Measurements from ENCODE around the gene NUDT21.

Gene NUDT21

GRCh38 chr16:56478281-56479049 is 27.3 kb upstream of the NUDT21 start:
- H3K9ac ChIP-seq (ENCODE audit: low read length) = no peak overlapping the region
- no peaks in the 10 kb centered on the region for H3K27me3 ChIP-seq (ENCODE audit: control insufficient read depth, insufficient read depth, low read length)
- no peak overlapping the region for H3K27ac ChIP-seq (ENCODE audit: low read length)
- H3K4me1 ChIP-seq (ENCODE audit: control insufficient read depth, low read depth, low read length) = peaks cover 6% of the 10 kb centered on the region
- H3K36me3 ChIP-seq (ENCODE audit: control insufficient read depth, low read depth, low read length) = peaks cover 47% of the 10 kb centered on the region
- H3K9me3 ChIP-seq (ENCODE audit: control insufficient read depth, low read depth, low read length) = no peaks in the 10 kb centered on the region
- H3K4me3 ChIP-seq (ENCODE audit: low read length) = no peak overlapping the region

DNA sequence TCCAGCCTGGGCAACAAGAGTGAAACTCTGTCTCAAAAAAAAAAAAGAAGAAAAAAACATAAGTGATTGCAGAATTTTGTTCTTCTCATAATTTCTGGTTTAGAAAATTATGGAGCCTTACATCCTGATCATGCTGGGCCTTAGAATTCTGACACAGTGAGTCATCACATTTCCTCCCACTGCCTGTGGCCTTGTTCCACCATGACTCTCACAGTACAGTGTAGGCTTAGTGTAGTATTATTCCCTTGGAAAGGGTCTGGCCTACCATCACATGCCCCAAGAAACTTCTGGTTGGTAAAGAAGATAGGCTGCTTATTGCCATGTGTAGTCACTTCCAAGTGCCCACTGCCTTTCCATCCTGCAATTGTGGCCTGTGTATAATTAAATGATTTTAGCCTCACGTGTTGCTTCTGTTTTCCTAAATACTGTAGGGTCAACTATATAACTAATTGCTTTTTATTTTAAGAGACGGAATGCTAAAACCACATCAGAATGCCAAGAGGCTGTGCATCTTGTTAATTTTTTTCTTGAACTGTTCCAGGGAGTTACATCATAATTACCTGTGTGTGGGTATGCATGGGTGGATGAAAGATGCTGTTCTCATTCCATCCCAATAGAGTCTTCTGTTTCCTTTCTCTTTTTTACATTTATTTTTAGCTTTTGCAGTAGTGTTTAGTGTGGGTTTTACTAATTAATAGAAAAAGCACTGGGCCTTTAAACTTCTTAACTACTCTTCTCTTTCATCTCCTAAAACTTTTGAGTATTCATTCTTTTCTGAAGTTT is 26.2 kb upstream of the NUDT21 start:
- no peak overlapping the region for H3K4me3 ChIP-seq (ENCODE audit: low read length)
- H3K9ac ChIP-seq (ENCODE audit: low read length) = no peak overlapping the region
- peaks cover 6% of the 10 kb centered on the region for H3K4me1 ChIP-seq (ENCODE audit: control insufficient read depth, low read depth, low read length)
- no peak overlapping the region for H3K27ac ChIP-seq (ENCODE audit: low read length)
- H3K27me3 ChIP-seq (ENCODE audit: control insufficient read depth, insufficient read depth, low read length) = no peaks in the 10 kb centered on the region
- H3K9me3 ChIP-seq (ENCODE audit: control insufficient read depth, low read depth, low read length) = no peaks in the 10 kb centered on the region
- peaks cover 57% of the 10 kb centered on the region for H3K36me3 ChIP-seq (ENCODE audit: control insufficient read depth, low read depth, low read length)

DNA sequence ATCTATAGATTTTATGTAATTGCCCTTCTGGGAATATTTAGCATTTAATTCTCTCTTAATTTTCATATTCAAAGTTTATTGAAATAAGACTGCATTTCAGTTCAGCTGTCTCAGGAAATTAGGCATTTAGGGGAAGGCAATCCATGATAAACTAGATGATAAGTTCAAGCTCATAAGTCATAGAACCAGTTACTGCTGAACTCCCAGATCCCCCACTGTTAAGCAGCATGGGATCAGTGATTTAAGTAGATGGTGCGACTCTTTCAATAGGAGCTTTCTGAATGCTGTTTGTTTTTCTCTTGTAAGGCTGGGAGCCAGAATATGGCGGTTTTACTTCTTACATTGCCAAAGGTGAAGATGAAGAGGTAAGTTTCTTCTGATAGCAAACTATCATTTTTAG is 24.1 kb upstream of the NUDT21 start:
- H3K4me1 ChIP-seq (ENCODE audit: control insufficient read depth, low read depth, low read length) = peaks cover 6% of the 10 kb centered on the region
- H3K27ac ChIP-seq (ENCODE audit: low read length) = no peak overlapping the region
- no peak overlapping the region for H3K9ac ChIP-seq (ENCODE audit: low read length)
- H3K27me3 ChIP-seq (ENCODE audit: control insufficient read depth, insufficient read depth, low read length) = no peaks in the 10 kb centered on the region
- no peaks in the 10 kb centered on the region for H3K9me3 ChIP-seq (ENCODE audit: control insufficient read depth, low read depth, low read length)
- peaks cover 78% of the 10 kb centered on the region for H3K36me3 ChIP-seq (ENCODE audit: control insufficient read depth, low read depth, low read length)
- H3K4me3 ChIP-seq (ENCODE audit: low read length) = no peak overlapping the region

GRCh38 chr16:56470666-56471065 is 19.5 kb upstream of the NUDT21 start:
- no peaks in the 10 kb centered on the region for H3K9me3 ChIP-seq (ENCODE audit: control insufficient read depth, low read depth, low read length)
- H3K36me3 ChIP-seq (ENCODE audit: control insufficient read depth, low read depth, low read length) = peaks cover 91% of the 10 kb centered on the region
- no peak overlapping the region for H3K4me3 ChIP-seq (ENCODE audit: low read length)

DNA sequence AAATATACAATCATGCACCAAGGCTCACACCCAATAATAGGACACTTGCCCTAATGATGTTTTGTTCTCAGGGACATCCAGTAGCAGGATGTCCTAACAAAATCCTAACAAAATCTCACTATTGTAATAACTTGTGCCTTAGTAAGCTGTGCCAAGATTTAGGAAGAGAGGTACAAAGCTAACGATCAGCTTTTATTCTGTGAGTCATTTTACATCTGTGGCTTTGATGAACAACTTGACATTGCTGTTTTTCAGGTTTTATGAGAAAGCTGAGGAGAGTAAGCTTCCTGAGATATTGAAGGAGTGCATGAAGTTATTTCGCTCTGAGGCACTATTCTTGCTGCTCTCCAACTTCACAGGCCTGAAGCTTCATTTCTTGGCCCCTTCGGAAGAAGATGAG is 19.1 kb upstream of the NUDT21 start:
- Histone ChIP-seq H3K4me1 (ENCODE audit: control insufficient read depth, low read depth, low read length) (peaks cover 6% of the 10 kb centered on the region), H3K27me3 (ENCODE audit: control insufficient read depth, insufficient read depth, low read length) (no peaks in the 10 kb centered on the region), H3K36me3 (ENCODE audit: control insufficient read depth, low read depth, low read length) (peaks cover 91% of the 10 kb centered on the region), H3K9ac (ENCODE audit: low read length) (no peak overlapping the region), H3K27ac (ENCODE audit: low read length) (no peak overlapping the region), H3K4me3 (ENCODE audit: low read length) (no peak overlapping the region), H3K9me3 (ENCODE audit: control insufficient read depth, low read depth, low read length) (no peaks in the 10 kb centered on the region)

More at GRCh38 chr16:56470666-56471065, 19.5 kb upstream of the NUDT21 start:
- Histone ChIP-seq H3K27me3 (ENCODE audit: control insufficient read depth, insufficient read depth, low read length) (no peaks in the 10 kb centered on the region), H3K9ac (ENCODE audit: low read length) (no peak overlapping the region), H3K4me1 (ENCODE audit: control insufficient read depth, low read depth, low read length) (peaks cover 6% of the 10 kb centered on the region), H3K27ac (ENCODE audit: low read length) (no peak overlapping the region)

DNA sequence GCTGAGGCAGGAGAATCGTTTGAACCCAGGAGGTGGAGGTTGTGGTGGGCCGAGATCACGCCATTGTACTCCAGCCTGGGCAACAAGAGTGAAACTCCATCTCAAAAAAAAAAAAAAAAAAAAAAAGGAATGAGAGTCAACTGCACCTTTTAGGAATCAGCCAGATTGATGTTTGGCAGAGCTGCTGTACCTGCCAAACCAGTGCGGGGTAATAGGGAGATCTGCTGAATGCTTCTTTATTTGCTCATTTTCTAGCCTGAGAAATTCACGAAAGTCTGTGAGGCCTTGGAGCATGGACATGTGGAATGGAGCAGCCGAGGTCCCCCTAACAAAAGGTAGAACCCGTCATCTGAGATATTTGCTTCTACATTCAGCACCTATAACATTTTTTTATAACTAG is 18.6 kb upstream of the NUDT21 start:
- no peak overlapping the region for H3K9ac ChIP-seq (ENCODE audit: low read length)
- H3K9me3 ChIP-seq (ENCODE audit: control insufficient read depth, low read depth, low read length) = no peaks in the 10 kb centered on the region
- H3K27ac ChIP-seq (ENCODE audit: low read length) = no peak overlapping the region
- H3K27me3 ChIP-seq (ENCODE audit: control insufficient read depth, insufficient read depth, low read length) = no peaks in the 10 kb centered on the region
- peaks cover 2% of the 10 kb centered on the region for H3K4me1 ChIP-seq (ENCODE audit: control insufficient read depth, low read depth, low read length)
- H3K36me3 ChIP-seq (ENCODE audit: control insufficient read depth, low read depth, low read length) = peaks cover 88% of the 10 kb centered on the region
- H3K4me3 ChIP-seq (ENCODE audit: low read length) = no peak overlapping the region

- no peak overlapping the region for H3K9ac ChIP-seq (ENCODE audit: low read length)
- H3K9me3 ChIP-seq (ENCODE audit: control insufficient read depth, low read depth, low read length) = no peaks in the 10 kb centered on the region
- H3K27ac ChIP-seq (ENCODE audit: low read length) = no peak overlapping the region
- H3K27me3 ChIP-seq (ENCODE audit: control insufficient read depth, insufficient read depth, low read length) = no peaks in the 10 kb centered on the region
- no peak overlapping the region for H3K4me3 ChIP-seq (ENCODE audit: low read length)
- H3K36me3 ChIP-seq (ENCODE audit: control insufficient read depth, low read depth, low read length) = peaks cover 92% of the 10 kb centered on the region
- no peaks in the 10 kb centered on the region for H3K4me1 ChIP-seq (ENCODE audit: control insufficient read depth, low read depth, low read length)
These were observed 17.7 kb upstream of the NUDT21 start for GRCh38 chr16:56468800-56469199.

DNA sequence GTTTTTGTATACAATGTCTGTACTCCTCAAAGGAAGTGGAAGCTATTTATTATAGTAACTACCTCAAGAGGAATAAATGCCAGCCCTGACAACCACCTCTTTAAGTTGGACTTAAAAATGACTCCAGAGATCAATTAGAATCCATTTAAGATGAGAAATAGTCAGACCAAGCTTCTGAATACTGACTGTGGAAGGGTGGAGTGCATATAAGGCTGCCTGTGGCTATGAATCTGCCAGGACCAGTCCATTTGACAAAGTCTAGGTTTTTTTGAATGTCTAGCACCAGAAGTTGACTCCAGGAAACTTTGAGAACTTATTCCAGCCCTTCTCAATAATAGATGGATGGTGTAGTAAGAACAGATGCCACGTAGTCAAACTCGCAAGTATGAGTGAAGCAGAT is 15.2 kb upstream of the NUDT21 start:
- H3K4me1 ChIP-seq (ENCODE audit: control insufficient read depth, low read depth, low read length) = no peaks in the 10 kb centered on the region
- peaks cover 86% of the 10 kb centered on the region for H3K36me3 ChIP-seq (ENCODE audit: control insufficient read depth, low read depth, low read length)

GRCh38 chr16:56463153-56463552 is 12.0 kb upstream of the NUDT21 start:
- Histone ChIP-seq H3K27ac (ENCODE audit: low read length) (no peak overlapping the region), H3K4me1 (ENCODE audit: control insufficient read depth, low read depth, low read length) (no peaks in the 10 kb centered on the region), H3K9ac (ENCODE audit: low read length) (no peak overlapping the region), H3K27me3 (ENCODE audit: control insufficient read depth, insufficient read depth, low read length) (no peaks in the 10 kb centered on the region), H3K36me3 (ENCODE audit: control insufficient read depth, low read depth, low read length) (peaks cover 79% of the 10 kb centered on the region), H3K4me3 (ENCODE audit: low read length) (no peak overlapping the region), H3K9me3 (ENCODE audit: control insufficient read depth, low read depth, low read length) (no peaks in the 10 kb centered on the region)

More for the DNA sequence above, 15.2 kb upstream of the NUDT21 start:
- H3K9ac ChIP-seq (ENCODE audit: low read length) = no peak overlapping the region
- H3K9me3 ChIP-seq (ENCODE audit: control insufficient read depth, low read depth, low read length) = no peaks in the 10 kb centered on the region
- H3K27me3 ChIP-seq (ENCODE audit: control insufficient read depth, insufficient read depth, low read length) = no peaks in the 10 kb centered on the region
- H3K27ac ChIP-seq (ENCODE audit: low read length) = no peak overlapping the region
- no peak overlapping the region for H3K4me3 ChIP-seq (ENCODE audit: low read length)

GRCh38 chr16:56462064-56462796 is 11.1 kb upstream of the NUDT21 start:
- Histone ChIP-seq H3K27me3 (ENCODE audit: control insufficient read depth, insufficient read depth, low read length) (no peaks in the 10 kb centered on the region), H3K27ac (ENCODE audit: low read length) (no peak overlapping the region), H3K36me3 (ENCODE audit: control insufficient read depth, low read depth, low read length) (peaks cover 76% of the 10 kb centered on the region), H3K9ac (ENCODE audit: low read length) (no peak overlapping the region), H3K4me3 (ENCODE audit: low read length) (no peak overlapping the region), H3K4me1 (ENCODE audit: control insufficient read depth, low read depth, low read length) (no peaks in the 10 kb centered on the region), H3K9me3 (ENCODE audit: control insufficient read depth, low read depth, low read length) (no peaks in the 10 kb centered on the region)

DNA sequence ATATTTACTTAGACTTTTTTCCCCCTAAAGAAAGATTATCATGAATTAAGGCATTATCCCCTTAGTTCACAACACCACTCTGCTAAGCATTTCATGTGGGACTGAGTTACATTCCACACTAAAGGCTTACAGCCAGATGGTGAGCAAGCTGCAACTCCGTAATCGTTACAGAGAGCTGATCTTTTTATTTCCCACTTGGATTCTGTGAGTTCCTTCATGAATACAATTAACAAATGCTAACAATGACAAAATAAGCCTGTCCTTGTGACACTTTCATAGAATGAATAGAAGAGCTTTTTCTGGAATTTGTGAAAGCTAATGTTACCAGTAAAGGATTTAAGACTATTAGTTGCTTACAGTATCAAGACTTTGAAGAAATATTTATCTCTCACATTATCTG is 9.0 kb upstream of the NUDT21 start:
- Histone ChIP-seq H3K9ac (ENCODE audit: low read length) (no peak overlapping the region), H3K4me3 (ENCODE audit: low read length) (no peak overlapping the region), H3K27me3 (ENCODE audit: control insufficient read depth, insufficient read depth, low read length) (no peaks in the 10 kb centered on the region), H3K36me3 (ENCODE audit: control insufficient read depth, low read depth, low read length) (peaks cover 76% of the 10 kb centered on the region), H3K27ac (ENCODE audit: low read length) (no peak overlapping the region), H3K4me1 (ENCODE audit: control insufficient read depth, low read depth, low read length) (no peaks in the 10 kb centered on the region), H3K9me3 (ENCODE audit: control insufficient read depth, low read depth, low read length) (no peaks in the 10 kb centered on the region)
